ENCODE results near the gene LGALS9. TPM values are rescaled to one million over a fixed set of nuclear protein-coding genes. Genes with fewer than 3 reads are reported as not detected.
"Not testable (repeated sequence)": the region's sequence is repeated elsewhere in the genome, so short reads cannot be mapped to it uniquely, and the experiment has no call there.

The LGALS9 gene
- total and polyA plus RNA-seq, 5 donors from 2014 or later: 38.3 to 122 (median 41.0) TPM

DNA sequence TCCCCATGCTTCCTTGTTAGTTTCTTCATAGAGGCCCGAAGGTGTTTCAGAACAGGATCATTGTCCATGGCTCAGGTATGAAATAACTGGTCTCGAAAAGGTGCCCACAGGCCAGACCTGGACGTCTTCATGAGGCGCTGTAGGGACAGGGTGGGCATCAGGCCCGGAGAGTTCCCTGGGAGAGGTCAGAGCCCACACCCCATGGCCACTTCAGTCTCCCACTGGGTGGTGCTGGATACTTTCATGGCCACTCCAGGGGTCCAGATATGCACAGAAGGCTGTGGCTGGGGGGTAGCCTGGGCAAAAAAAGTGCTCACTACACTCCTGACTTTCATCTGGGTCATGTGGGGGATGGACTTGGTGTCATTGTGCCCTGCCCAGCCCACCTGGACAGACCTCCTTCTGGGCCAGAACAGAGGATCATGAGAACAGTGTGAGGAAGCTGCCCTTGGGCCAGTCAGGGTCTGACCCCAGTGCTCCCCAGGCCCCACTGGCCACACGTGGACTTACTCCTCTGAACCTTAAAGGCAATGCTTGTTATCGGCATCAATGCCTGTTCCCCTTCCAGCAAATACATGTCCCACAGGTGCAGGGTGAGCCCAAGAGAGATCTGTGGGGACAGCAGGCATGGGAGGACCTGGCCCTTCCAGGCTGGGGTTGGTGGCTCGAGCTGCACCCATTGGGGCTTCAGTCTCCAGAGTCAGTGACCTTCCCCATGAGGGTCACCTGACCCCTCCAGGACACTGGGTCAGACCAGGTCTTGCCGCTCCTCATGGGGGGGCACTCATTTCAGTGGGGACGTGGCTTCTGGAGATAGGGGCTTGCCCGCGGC lies 36.9 kb downstream of the LGALS9 start:
- Histone ChIP-seq H3K36me3 (ENCODE audit: control insufficient read depth, insufficient read depth, low read length) (no peaks in the 10 kb centered on the region), H3K27ac (ENCODE audit: insufficient read depth, low read length, poor library complexity, severe bottlenecking) (no peak overlapping the region), H3K9me3 (ENCODE audit: control insufficient read depth in 2 of 2, low read length in 2 of 2) (no peaks in the 10 kb centered on the region), H3K4me3 (ENCODE audit: low read depth, low read length) (no peak overlapping the region), H3K27me3 (ENCODE audit: control insufficient read depth, insufficient read depth, low read length) (no peaks in the 10 kb centered on the region), H3K4me1 (ENCODE audit: control insufficient read depth, insufficient read depth, low read length, poor library complexity, severe bottlenecking) (no peaks in the 10 kb centered on the region)
- no peaks in the 10 kb centered on the region for H3K27me3 Mint-ChIP-seq
- H3K36me3 Mint-ChIP-seq: no peaks in the 10 kb centered on the region
- ATAC-seq (ENCODE audit: low read depth in 2 of 2) (no peak), DNase-seq (no peak)
- no peak overlapping the region for H3K27ac Mint-ChIP-seq
- H3K9me3 Mint-ChIP-seq: no peaks in the 10 kb centered on the region
- no peak overlapping the region for H3K4me3 Mint-ChIP-seq
- H3K4me1 Mint-ChIP-seq: no peaks in the 10 kb centered on the region

- Histone ChIP-seq H3K27me3 (ENCODE audit: control insufficient read depth, insufficient read depth, low read length) (no peaks in the 10 kb centered on the region), H3K27ac (ENCODE audit: insufficient read depth, low read length, poor library complexity, severe bottlenecking) (no peak overlapping the region), H3K36me3 (ENCODE audit: control insufficient read depth, insufficient read depth, low read length) (no peaks in the 10 kb centered on the region), H3K4me3 (ENCODE audit: low read depth, low read length) (no peak overlapping the region), H3K9me3 (ENCODE audit: control insufficient read depth in 2 of 2, low read length in 2 of 2) (no peaks in the 10 kb centered on the region), H3K4me1 (ENCODE audit: control insufficient read depth, insufficient read depth, low read length, poor library complexity, severe bottlenecking) (no peaks in the 10 kb centered on the region)
- H3K27me3 Mint-ChIP-seq: no peaks in the 10 kb centered on the region
- H3K9me3 Mint-ChIP-seq: no peaks in the 10 kb centered on the region
- DNase-seq (no peak), ATAC-seq (ENCODE audit: low read depth in 2 of 2) (no peak)
- H3K27ac Mint-ChIP-seq: no peak overlapping the region
- no peaks in the 10 kb centered on the region for H3K4me1 Mint-ChIP-seq
- no peaks in the 10 kb centered on the region for H3K36me3 Mint-ChIP-seq
- H3K4me3 Mint-ChIP-seq: no peak overlapping the region
Measured at GRCh38 chr17:27668488-27668823, 37.5 kb downstream of the LGALS9 start.

- no peak for DNase-seq
- H3K4me3 Mint-ChIP-seq: no peak overlapping the region
- no peaks in the 10 kb centered on the region for H3K27me3 Mint-ChIP-seq
- no peaks in the 10 kb centered on the region for H3K4me1 Mint-ChIP-seq
- no peak overlapping the region for H3K4me3 ChIP-seq (ENCODE audit: low read depth, low read length)
- no peak overlapping the region for H3K27ac Mint-ChIP-seq
- no peaks in the 10 kb centered on the region for H3K27me3 ChIP-seq (ENCODE audit: control insufficient read depth, insufficient read depth, low read length)
- ATAC-seq (ENCODE audit: low read depth in 2 of 2): no peak
- no peaks in the 10 kb centered on the region for H3K4me1 ChIP-seq (ENCODE audit: control insufficient read depth, insufficient read depth, low read length, poor library complexity, severe bottlenecking)
- no peaks in the 10 kb centered on the region for H3K9me3 Mint-ChIP-seq
- no peaks in the 10 kb centered on the region for H3K36me3 Mint-ChIP-seq
- no peaks in the 10 kb centered on the region for H3K36me3 ChIP-seq (ENCODE audit: control insufficient read depth, insufficient read depth, low read length)
- no peak overlapping the region for H3K27ac ChIP-seq (ENCODE audit: insufficient read depth, low read length, poor library complexity, severe bottlenecking)
- H3K9me3 ChIP-seq (ENCODE audit: control insufficient read depth in 2 of 2, low read length in 2 of 2): no peaks in the 10 kb centered on the region
Measured at GRCh38 chr17:27669136-27669535, 38.1 kb downstream of the LGALS9 start.

DNA sequence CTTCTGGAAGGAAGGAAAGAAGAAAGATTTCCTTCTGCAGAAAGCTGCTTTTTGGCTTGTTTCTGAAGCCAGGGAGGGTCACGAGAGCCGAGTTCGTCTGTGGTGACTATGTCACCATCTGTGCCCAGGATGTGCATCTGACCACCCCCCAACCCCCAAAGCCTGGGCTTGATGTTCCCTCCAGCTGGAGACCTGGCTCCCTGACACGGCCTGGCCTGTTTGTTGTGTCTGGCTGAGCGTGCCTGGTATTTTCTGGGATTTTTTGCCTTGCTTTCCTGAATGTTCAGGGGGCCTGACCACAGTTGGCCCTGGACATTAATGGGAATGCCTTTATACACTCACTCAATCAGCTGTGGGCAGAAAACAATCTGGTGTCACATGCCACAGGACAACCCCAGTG lies 38.9 kb downstream of the LGALS9 start:
- Mint-ChIP-seq H3K4me1 (no peaks in the 10 kb centered on the region), H3K36me3 (no peaks in the 10 kb centered on the region), H3K27me3 (no peaks in the 10 kb centered on the region), H3K4me3 (no peak overlapping the region), H3K9me3 (no peaks in the 10 kb centered on the region), H3K27ac (no peak overlapping the region)
- ATAC-seq (ENCODE audit: low read depth in 2 of 2) (no peak), DNase-seq (no peak)
- Histone ChIP-seq H3K4me3 (ENCODE audit: low read depth, low read length) (no peak overlapping the region), H3K27me3 (ENCODE audit: control insufficient read depth, insufficient read depth, low read length) (no peaks in the 10 kb centered on the region), H3K9me3 (ENCODE audit: control insufficient read depth in 2 of 2, low read length in 2 of 2) (no peaks in the 10 kb centered on the region), H3K4me1 (ENCODE audit: control insufficient read depth, insufficient read depth, low read length, poor library complexity, severe bottlenecking) (no peaks in the 10 kb centered on the region), H3K27ac (ENCODE audit: insufficient read depth, low read length, poor library complexity, severe bottlenecking) (no peak overlapping the region), H3K36me3 (ENCODE audit: control insufficient read depth, insufficient read depth, low read length) (no peaks in the 10 kb centered on the region)

- DNase-seq (no peak), ATAC-seq (ENCODE audit: low read depth in 2 of 2) (no peak)
- no peak overlapping the region for H3K27ac ChIP-seq (ENCODE audit: insufficient read depth, low read length, poor library complexity, severe bottlenecking)
- H3K4me1 Mint-ChIP-seq: no peaks in the 10 kb centered on the region
- H3K27me3 ChIP-seq (ENCODE audit: control insufficient read depth, insufficient read depth, low read length): no peaks in the 10 kb centered on the region
- peaks cover 0 to 2% (median 0%) of the 10 kb centered on the region in 7 donors for H3K9me3 Mint-ChIP-seq
- H3K4me1 ChIP-seq (ENCODE audit: control insufficient read depth, insufficient read depth, low read length, poor library complexity, severe bottlenecking): no peaks in the 10 kb centered on the region
- no peaks in the 10 kb centered on the region for H3K27me3 Mint-ChIP-seq
- H3K4me3 ChIP-seq (ENCODE audit: low read depth, low read length): no peak overlapping the region
- no peak overlapping the region for H3K27ac Mint-ChIP-seq
- no peaks in the 10 kb centered on the region for H3K36me3 Mint-ChIP-seq
- H3K4me3 Mint-ChIP-seq: no peak overlapping the region
- no peaks in the 10 kb centered on the region for H3K9me3 ChIP-seq (ENCODE audit: control insufficient read depth in 2 of 2, low read length in 2 of 2)
- H3K36me3 ChIP-seq (ENCODE audit: control insufficient read depth, insufficient read depth, low read length): no peaks in the 10 kb centered on the region
Measured at GRCh38 chr17:27670791-27671590, 40.0 kb downstream of the LGALS9 start.

GRCh38 chr17:27671591-27671910 lies 40.6 kb downstream of the LGALS9 start:
- no peaks in the 10 kb centered on the region for H3K36me3 ChIP-seq (ENCODE audit: control insufficient read depth, insufficient read depth, low read length)
- ATAC-seq (ENCODE audit: low read depth in 2 of 2): no peak
- no peak overlapping the region for H3K27ac ChIP-seq (ENCODE audit: insufficient read depth, low read length, poor library complexity, severe bottlenecking)
- no peak overlapping the region for H3K4me3 ChIP-seq (ENCODE audit: low read depth, low read length)
- H3K9me3 ChIP-seq (ENCODE audit: control insufficient read depth in 2 of 2, low read length in 2 of 2): no peaks in the 10 kb centered on the region
- DNase-seq: no peak
- Mint-ChIP-seq H3K4me3 (no peak overlapping the region), H3K36me3 (no peaks in the 10 kb centered on the region), H3K4me1 (no peaks in the 10 kb centered on the region), H3K9me3 (peaks cover 0 to 2% (median 0%) of the 10 kb centered on the region in 7 donors), H3K27me3 (no peaks in the 10 kb centered on the region), H3K27ac (no peak overlapping the region)
- no peaks in the 10 kb centered on the region for H3K4me1 ChIP-seq (ENCODE audit: control insufficient read depth, insufficient read depth, low read length, poor library complexity, severe bottlenecking)
- H3K27me3 ChIP-seq (ENCODE audit: control insufficient read depth, insufficient read depth, low read length): no peaks in the 10 kb centered on the region

- H3K9me3 ChIP-seq (ENCODE audit: control insufficient read depth in 2 of 2, low read length in 2 of 2); H3K27me3 ChIP-seq (ENCODE audit: control insufficient read depth, insufficient read depth, low read length); H3K4me1 ChIP-seq (ENCODE audit: control insufficient read depth, insufficient read depth, low read length, poor library complexity, severe bottlenecking); ATAC-seq (ENCODE audit: low read depth in 2 of 2); DNase-seq; H3K4me3 Mint-ChIP-seq; H3K36me3 Mint-ChIP-seq; H3K27me3 Mint-ChIP-seq; H3K9me3 Mint-ChIP-seq; H3K27ac ChIP-seq (ENCODE audit: insufficient read depth, low read length, poor library complexity, severe bottlenecking); H3K4me3 ChIP-seq (ENCODE audit: low read depth, low read length); H3K36me3 ChIP-seq (ENCODE audit: control insufficient read depth, insufficient read depth, low read length); H3K4me1 Mint-ChIP-seq; H3K27ac Mint-ChIP-seq: not testable (repeated sequence)
Measured at GRCh38 chr17:27671977-27672480, 41.0 kb downstream of the LGALS9 start.

Measured in CD4-positive, CD25-positive, alpha-beta regulatory T cell (primary cell).